ENCODE data around the gene MSH6.
"Not testable (repeated sequence)": the region's sequence is repeated elsewhere in the genome, so short reads cannot be mapped to it uniquely, and the experiment has no call there.

Gene MSH6

DNA sequence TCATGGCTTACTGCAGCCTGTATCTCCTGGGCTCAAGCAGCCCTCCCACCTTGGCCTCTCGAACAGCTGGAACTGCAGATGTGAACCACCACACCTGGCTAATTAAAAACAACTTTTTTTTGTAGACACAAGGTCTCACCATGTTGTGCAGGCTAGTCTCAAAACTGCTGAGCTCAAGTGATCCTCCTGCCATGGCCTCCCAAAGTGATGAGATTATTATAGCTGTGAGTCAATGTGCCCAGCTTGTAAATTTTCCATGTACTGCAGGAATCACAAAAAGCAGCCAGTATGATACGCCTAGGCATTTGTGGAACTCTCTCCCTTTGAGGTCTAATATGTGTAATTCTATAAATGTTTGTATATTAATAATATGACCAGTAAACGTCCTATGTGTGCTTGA, 59.9 kb downstream of the MSH6 start:
- DNase-seq (ENCODE audit: low read depth): no peak

DNA sequence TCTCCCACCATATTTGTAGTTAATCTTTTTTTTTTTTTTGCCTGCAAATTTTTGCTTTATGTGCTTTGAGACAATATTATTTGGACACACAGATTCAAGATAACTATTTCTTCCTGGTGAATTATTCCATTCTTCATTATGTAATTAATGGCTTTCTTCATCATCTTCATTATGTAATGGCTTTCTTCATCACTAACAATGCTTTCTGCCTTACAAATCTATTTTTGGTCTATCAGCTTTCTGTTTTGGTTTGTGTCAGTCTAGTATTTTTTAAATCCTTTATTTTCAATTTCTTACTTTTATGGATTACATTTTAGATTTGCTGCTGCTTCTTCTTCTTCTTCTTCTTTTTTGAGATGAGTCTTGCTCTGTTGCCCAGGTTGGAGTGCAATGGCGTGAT, 60.5 kb downstream of the MSH6 start:
- DNase-seq (ENCODE audit: low read depth): no peak

DNA sequence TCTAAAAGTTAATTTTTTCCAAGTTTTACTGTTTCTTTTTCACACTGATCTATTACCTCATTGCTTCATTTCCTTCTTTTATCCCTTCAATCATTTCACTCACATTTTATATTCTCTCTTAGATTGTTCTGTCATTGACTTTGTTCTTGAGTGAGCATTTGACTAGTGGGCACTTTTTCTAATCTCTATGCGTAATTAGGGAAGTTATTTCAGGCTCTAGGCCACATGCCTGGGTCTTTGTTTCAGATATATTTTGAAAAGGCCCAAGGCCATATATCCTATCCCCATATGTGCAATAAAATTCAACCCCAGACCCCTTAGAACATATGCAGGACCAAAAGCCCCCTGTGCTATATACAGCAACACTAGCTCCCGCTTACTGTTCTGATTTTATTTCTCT, 61.2 kb downstream of the MSH6 start:
- no peak for DNase-seq (ENCODE audit: low read depth)

DNA sequence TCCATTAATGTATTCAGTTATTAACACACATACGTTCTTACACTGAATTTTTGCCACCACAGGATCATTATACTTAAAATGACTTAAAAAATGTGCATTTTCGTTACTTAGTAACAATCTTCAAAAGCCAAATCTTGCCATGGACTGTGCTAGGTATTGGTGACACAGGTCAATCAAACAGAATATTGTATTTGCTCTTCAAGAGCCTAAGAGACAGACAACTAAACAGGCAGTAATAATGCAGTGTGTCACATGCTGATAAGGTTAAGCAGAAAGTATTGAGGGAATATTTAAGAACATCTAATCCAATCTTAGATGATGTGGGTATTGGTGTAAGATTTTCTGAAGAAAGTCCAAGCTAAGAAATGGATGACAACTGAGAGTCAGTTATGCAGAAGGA, 66.4 kb downstream of the MSH6 start:
- no peak for DNase-seq (ENCODE audit: low read depth)

DNA sequence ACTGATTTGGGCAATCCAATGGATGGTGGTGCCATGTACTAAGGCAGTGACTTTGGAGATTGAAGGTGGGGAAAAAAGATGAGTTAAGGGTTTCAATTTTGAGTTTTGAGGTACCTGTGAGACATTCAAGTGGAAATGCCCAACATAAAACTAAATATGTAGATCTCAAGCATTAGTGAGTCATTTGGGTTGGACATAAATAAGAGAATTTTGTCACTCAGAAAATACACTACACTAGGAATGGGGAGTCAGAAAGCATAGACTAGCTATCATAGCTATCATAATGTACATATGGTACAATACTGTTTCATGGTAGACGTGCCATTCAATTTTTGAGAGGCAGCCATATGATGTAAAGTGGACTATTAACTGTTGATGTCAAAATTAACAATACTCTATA, 67.3 kb downstream of the MSH6 start:
- DNase-seq (ENCODE audit: low read depth): no peak

DNA sequence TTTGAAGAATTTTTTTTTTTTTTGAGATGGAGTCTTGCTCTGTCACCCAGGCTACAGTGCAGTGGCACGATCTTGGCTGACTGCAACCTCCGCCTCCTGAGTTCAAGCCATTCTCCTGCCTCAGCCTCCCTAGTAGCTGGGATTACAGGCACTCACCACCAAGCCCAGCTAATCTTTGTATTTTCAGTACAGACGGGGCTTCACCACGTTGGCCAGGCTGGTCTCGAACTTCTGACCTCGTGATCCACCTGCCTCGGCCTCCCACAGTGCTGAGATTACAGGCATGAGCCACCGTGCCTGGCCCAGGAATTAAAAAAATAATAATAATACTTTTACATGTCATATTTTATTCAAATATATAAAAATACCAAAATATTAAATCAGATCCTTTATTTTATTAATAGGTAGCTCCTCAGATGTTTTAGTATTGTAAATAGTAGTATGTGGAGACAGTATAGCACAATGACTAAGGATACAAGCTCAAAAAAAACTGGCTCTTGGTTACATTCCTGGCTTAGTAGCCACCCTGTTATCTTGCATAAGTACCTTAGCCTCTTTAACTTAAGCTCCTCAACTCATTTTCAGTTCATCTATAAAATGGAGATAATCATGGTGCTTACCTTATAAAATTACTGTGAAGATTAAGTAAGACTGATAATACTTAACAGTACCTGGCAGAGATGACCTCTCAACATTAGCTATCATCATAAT, 70.3 kb downstream of the MSH6 start:
- not testable (repeated sequence) for DNase-seq (ENCODE audit: low read depth)
